Gastrocnemius medialis (tissue), 4 donors: ENCODE data around the gene ABCC4. TPM values are rescaled to one million over a fixed set of nuclear protein-coding genes. Genes with fewer than 3 reads are reported as not detected.

ENCODE experiments used
- ATAC-seq, 2 donors: fragments of 150-250 bp; one replicate each; pipeline ENCODE4 v1.9.1; 2016
- DNase-seq, 2 donors: peaks; one replicate each; pipeline ENCODE4 v3.0.0-alpha.2; 2019
- H3K27ac ChIP-seq, 4 donors: fragments of 200-600 bp; sonication (generic); 1 replicate in 1 of 4; 2 replicates in 3 of 4; pipeline ENCODE4 v1.5.1; 2016 to 2018; ENCODE audit warnings: mild to moderate bottlenecking in 2 of 4, moderate library complexity in 1 of 4
- H3K27me3 ChIP-seq, 3 donors: fragments of 200-600 bp; sonication (generic) in 2 of 3; 1 replicate in 1 of 3; 2 replicates in 2 of 3; pipeline versions ENCODE4 v1.5.1 to v1.6.0; 2016 to 2019; ENCODE audit warnings: mild to moderate bottlenecking in 1 of 3, moderate library complexity in 1 of 3
- H3K36me3 ChIP-seq, 2 donors: fragments of 200-600 bp; sonication (generic) in 1 of 2; one replicate each; pipeline ENCODE4 v1.5.1; 2017 to 2018
- H3K4me1 ChIP-seq, 2 donors: fragments of 200-600 bp; sonication (generic) in 1 of 2; one replicate each; pipeline ENCODE4 v1.5.1; 2016 to 2017; ENCODE audit warnings: mild to moderate bottlenecking in 2 of 2
- H3K4me3 ChIP-seq, 4 donors: fragments of 200-600 bp; sonication (generic) in 3 of 4; 1 replicate in 1 of 4; 2 replicates in 3 of 4; pipeline ENCODE4 v1.5.1; 2016 to 2019; ENCODE audit warnings: mild to moderate bottlenecking in 2 of 4
- H3K9me3 ChIP-seq, 3 donors: fragments of 200-600 bp; sonication (generic) in 2 of 3; 1 replicate in 1 of 3; 2 replicates in 2 of 3; pipeline ENCODE4 v1.5.1; 2016 to 2019
- POLR2A ChIP-seq, 2 donors: fragments of 450-650 bp; IDR thresholded peaks; one replicate each; pipeline ENCODE4 v1.6.1; 2017; ENCODE audit warnings: antibody characterized with exemption in 2 of 2, mild to moderate bottlenecking in 2 of 2, moderate library complexity in 2 of 2
- in situ Hi-C, 4 donors: fragments of 200-750 bp; cut with MboI; loops; one replicate each; pipeline versions ENCODE4 v1.15.0 to v1.8.0; 2017; ENCODE audit warnings: low sequenced_read_pairs in 4 of 4
- intact Hi-C: fragments of 100-400 bp; cut with DNase I; formaldehyde crosslinking; loops from one replicate; pipeline ENCODE4 v1.15.1; 2023; ENCODE audit warnings: low total_unique reads
- total RNA-seq, 4 donors: library from RNA; depleted of rRNA; stranded (reverse); fragments of >200 nt; gene quantifications; one replicate each; pipeline versions ENCODE4 v1.1.0 to v1.2.3, GENCODE V29; 2016
- TF ChIP-seq, protein P1 (sequence below), 5 experiments: fragments of 450-650 bp in 3 of 5; fragments of 200-600 bp in 2 of 5; sonication (generic) in 2 of 5; IDR thresholded peaks in 4 of 5; conservative IDR thresholded peaks in 1 of 5; 1 replicate in 4 of 5; 2 replicates in 1 of 5; pipeline ENCODE4 v1.5.1; 2016 to 2019; ENCODE audit warnings: antibody characterized with exemption in 5 of 5, mild to moderate bottlenecking in 3 of 5, moderate library complexity in 3 of 5

ABCC4 gene
- total RNA-seq, 4 donors from 2014 or later, result 5.4 to 16.2 (median 11.9) TPM

DNA sequence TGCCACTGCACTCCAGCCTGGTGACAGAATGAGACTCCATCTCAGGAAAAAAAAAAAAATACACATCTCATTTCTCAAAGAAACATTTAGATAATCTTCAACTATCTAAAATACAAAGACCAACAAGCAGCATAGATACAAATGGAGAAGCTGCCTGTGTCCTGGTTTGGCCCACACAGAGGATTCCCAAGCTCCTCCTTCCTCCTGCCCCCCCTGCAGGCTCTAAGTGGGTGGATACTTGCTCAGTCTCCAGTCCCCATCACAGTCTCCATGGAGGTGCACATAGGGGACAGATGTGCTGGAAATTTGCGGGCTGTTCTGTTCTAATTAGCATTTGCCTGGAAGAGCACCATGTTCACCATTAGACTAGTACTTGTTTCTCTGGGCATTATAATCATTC is 59.9 kb downstream of the ABCC4 start:
- Histone ChIP-seq H3K27me3 (no peaks in the 10 kb centered on the region), H3K4me3 (no peak overlapping the region), H3K27ac (no peak overlapping the region), H3K4me1 (no peaks in the 10 kb centered on the region), H3K36me3 (no peaks in the 10 kb centered on the region), H3K9me3 (no peaks in the 10 kb centered on the region)
- TF ChIP-seq, protein P1, sequence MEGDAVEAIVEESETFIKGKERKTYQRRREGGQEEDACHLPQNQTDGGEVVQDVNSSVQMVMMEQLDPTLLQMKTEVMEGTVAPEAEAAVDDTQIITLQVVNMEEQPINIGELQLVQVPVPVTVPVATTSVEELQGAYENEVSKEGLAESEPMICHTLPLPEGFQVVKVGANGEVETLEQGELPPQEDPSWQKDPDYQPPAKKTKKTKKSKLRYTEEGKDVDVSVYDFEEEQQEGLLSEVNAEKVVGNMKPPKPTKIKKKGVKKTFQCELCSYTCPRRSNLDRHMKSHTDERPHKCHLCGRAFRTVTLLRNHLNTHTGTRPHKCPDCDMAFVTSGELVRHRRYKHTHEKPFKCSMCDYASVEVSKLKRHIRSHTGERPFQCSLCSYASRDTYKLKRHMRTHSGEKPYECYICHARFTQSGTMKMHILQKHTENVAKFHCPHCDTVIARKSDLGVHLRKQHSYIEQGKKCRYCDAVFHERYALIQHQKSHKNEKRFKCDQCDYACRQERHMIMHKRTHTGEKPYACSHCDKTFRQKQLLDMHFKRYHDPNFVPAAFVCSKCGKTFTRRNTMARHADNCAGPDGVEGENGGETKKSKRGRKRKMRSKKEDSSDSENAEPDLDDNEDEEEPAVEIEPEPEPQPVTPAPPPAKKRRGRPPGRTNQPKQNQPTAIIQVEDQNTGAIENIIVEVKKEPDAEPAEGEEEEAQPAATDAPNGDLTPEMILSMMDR (IDR thresholded peaks at IDR 0.05 in 4 of 5, conservative IDR thresholded peaks at IDR 0.05 in 1 of 5), result no peak
- TF ChIP-seq POLR2A (IDR thresholded peaks at IDR 0.05), result no peak
- ATAC-seq (no peak), DNase-seq (no peak)
- intact Hi-C loops (no loop called here), in situ Hi-C loops (no loop called here)

- ATAC-seq (no peak), DNase-seq (no peak)
- no peaks in the 10 kb centered on the region for H3K9me3 ChIP-seq
- no peaks in the 10 kb centered on the region for H3K27me3 ChIP-seq
- in situ Hi-C loops (no loop called here), intact Hi-C loops (no loop called here)
- no peaks in the 10 kb centered on the region for H3K36me3 ChIP-seq
- H3K4me3 ChIP-seq, result no peak overlapping the region
- no peak overlapping the region for H3K27ac ChIP-seq
- H3K4me1 ChIP-seq, result no peaks in the 10 kb centered on the region
- TF ChIP-seq POLR2A (IDR thresholded peaks at IDR 0.05), result no peak
- TF ChIP-seq, protein P1 (IDR thresholded peaks at IDR 0.05 in 4 of 5, conservative IDR thresholded peaks at IDR 0.05 in 1 of 5), result no peak
Measured at GRCh38 chr13:95239283-95239682, 62.0 kb downstream of the ABCC4 start.

GRCh38 chr13:95237310-95237870 is 63.9 kb downstream of the ABCC4 start:
- Histone ChIP-seq H3K9me3 (no peaks in the 10 kb centered on the region), H3K27me3 (no peaks in the 10 kb centered on the region), H3K36me3 (no peaks in the 10 kb centered on the region), H3K4me1 (no peaks in the 10 kb centered on the region), H3K27ac (no peak overlapping the region), H3K4me3 (no peak overlapping the region)
- intact Hi-C loops, result no loop called here
- TF ChIP-seq, protein P1 (IDR thresholded peaks at IDR 0.05 in 4 of 5, conservative IDR thresholded peaks at IDR 0.05 in 1 of 5), result no peak
- no peak for TF ChIP-seq POLR2A (IDR thresholded peaks at IDR 0.05)
- in situ Hi-C loops, result no loop called here
- ATAC-seq (no peak), DNase-seq (no peak)

DNA sequence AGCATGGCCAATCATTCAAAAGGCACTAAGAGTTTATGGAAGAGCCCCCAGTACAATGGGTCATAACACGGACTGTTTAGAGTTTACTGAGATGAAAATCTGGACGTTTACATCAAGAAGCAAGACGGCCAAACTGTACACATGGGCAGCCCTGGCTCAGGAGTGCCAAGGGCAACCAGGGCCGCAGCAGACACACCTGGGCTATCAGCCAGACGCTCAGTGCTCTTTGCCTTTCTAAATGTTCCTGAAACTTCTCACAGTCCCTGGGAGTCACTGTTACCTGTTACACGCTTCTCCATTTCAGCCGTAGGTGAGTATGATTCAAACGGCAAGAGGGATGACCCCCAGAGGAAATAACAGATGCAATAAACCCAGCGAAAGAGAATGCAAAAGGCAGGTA is 64.5 kb downstream of the ABCC4 start:
- in situ Hi-C loops, result no loop called here

More for the DNA sequence above, 64.5 kb downstream of the ABCC4 start:
- intact Hi-C loops, result no loop called here
- Histone ChIP-seq H3K27me3 (no peaks in the 10 kb centered on the region), H3K36me3 (no peaks in the 10 kb centered on the region), H3K4me3 (no peak overlapping the region), H3K27ac (no peak overlapping the region), H3K9me3 (no peaks in the 10 kb centered on the region), H3K4me1 (no peaks in the 10 kb centered on the region)
- DNase-seq (no peak), ATAC-seq (no peak)
- no peak for TF ChIP-seq POLR2A (IDR thresholded peaks at IDR 0.05)
- TF ChIP-seq, protein P1 (IDR thresholded peaks at IDR 0.05 in 4 of 5, conservative IDR thresholded peaks at IDR 0.05 in 1 of 5), result no peak
